PC-3 (cell line): ENCODE measurements around the gene SMPD4.

Experiments
- EZH2 ChIP-seq: fragments of 300-600 bp; sonication (generic); IDR thresholded peaks from one replicate; pipeline ENCODE4 v1.6.1; 2017; ENCODE audit warnings: antibody characterized with exemption, mild to moderate bottlenecking, low read length; ENCODE audit not compliant: unreplicated experiment
- TF ChIP-seq, protein P1 (sequence below): fragments of 300-600 bp; sonication (generic); conservative IDR thresholded peaks from 2 replicates; pipeline ENCODE4 v1.5.1; 2017; ENCODE audit warnings: antibody characterized with exemption, low read depth, mild to moderate bottlenecking, low read length

GRCh38 chr2:130160131-130160530, 21.3 kb downstream of the SMPD4 start:
- TF ChIP-seq, protein P1, sequence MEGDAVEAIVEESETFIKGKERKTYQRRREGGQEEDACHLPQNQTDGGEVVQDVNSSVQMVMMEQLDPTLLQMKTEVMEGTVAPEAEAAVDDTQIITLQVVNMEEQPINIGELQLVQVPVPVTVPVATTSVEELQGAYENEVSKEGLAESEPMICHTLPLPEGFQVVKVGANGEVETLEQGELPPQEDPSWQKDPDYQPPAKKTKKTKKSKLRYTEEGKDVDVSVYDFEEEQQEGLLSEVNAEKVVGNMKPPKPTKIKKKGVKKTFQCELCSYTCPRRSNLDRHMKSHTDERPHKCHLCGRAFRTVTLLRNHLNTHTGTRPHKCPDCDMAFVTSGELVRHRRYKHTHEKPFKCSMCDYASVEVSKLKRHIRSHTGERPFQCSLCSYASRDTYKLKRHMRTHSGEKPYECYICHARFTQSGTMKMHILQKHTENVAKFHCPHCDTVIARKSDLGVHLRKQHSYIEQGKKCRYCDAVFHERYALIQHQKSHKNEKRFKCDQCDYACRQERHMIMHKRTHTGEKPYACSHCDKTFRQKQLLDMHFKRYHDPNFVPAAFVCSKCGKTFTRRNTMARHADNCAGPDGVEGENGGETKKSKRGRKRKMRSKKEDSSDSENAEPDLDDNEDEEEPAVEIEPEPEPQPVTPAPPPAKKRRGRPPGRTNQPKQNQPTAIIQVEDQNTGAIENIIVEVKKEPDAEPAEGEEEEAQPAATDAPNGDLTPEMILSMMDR = no peak
- no peak for TF ChIP-seq EZH2
